Measurements from ENCODE around the gene GIMAP2. TPM values are rescaled to one million over a fixed set of nuclear protein-coding genes. Genes with fewer than 3 reads are reported as not detected.

The GIMAP2 gene
- total RNA-seq, 1 experiment from 2014 or later, result not detected

- Histone ChIP-seq H3K9me3 (ENCODE audit: control insufficient read depth in 1 of 2, insufficient read depth in 1 of 2, low read depth in 1 of 2, low read length in 2 of 2) (no peaks in the 10 kb centered on the region), H3K79me2 (ENCODE audit: insufficient read depth, low read length) (no peaks in the 10 kb centered on the region), H2AFZ (ENCODE audit: low read depth, low read length, poor library complexity, severe bottlenecking) (no peak overlapping the region), H3K27me3 (ENCODE audit: insufficient read depth, low read length) (0 out of 2 replicates have a peak, but pooled peaks cover 3% of the 10 kb centered on the region), H3K36me3 (ENCODE audit: control insufficient read depth in 1 of 2, insufficient read depth in 2 of 2, low read length in 2 of 2) (no peaks in the 10 kb centered on the region), H3K27ac (ENCODE audit: low read depth, low read length) (no peak overlapping the region), H3K9ac (ENCODE audit: low read length) (no peak overlapping the region), H3K4me2 (ENCODE audit: low read length) (no peak overlapping the region), H3K4me1 (ENCODE audit: control insufficient read depth in 1 of 2, insufficient read depth in 2 of 2, low read length in 2 of 2) (no peaks in the 10 kb centered on the region), H3K9me2 (ENCODE audit: insufficient read depth) (no peaks in the 10 kb centered on the region), H4K20me1 (ENCODE audit: insufficient read depth) (no peaks in the 10 kb centered on the region), H3K4me3 (replicated peaks in 1 of 2; ENCODE audit: low read depth in 1 of 2, low read length in 2 of 2) (no peak overlapping the region)
- CTCF ChIA-PET, result no interaction called here
- no peak for TF ChIP-seq ZFX (IDR thresholded peaks at IDR 0.05)
- no peak for TF ChIP-seq FOSL1 (IDR thresholded peaks at IDR 0.05; ENCODE audit: low read depth)
- no peak for TF ChIP-seq EGR1 (IDR thresholded peaks at IDR 0.05; ENCODE audit: low read depth)
- TF ChIP-seq ELF1 (IDR thresholded peaks at IDR 0.05; ENCODE audit: borderline replicate concordance, low read depth), result no peak
- TF ChIP-seq TCF7L2 (IDR thresholded peaks at IDR 0.05; ENCODE audit: borderline replicate concordance, extremely low read depth, insufficient read depth, insufficient read length), result no peak
- TF ChIP-seq POLR2AphosphoS5 (IDR thresholded peaks at IDR 0.05; ENCODE audit: low read depth, low read length), result no peak
- TF ChIP-seq ATF3 (IDR thresholded peaks at IDR 0.05), result no peak
- TF ChIP-seq SIN3A (IDR thresholded peaks at IDR 0.05; ENCODE audit: low read depth), result no peak
- no peak for TF ChIP-seq CBX3 (IDR thresholded peaks at IDR 0.05; ENCODE audit: low read depth)
- intact Hi-C loops (cut with micrococcal nuclease), result no loop called here
- no peak for ATAC-seq
- BruUV-seq (replicated peaks), result no TSS peak
- no peak for DNase-seq (ENCODE audit: low read depth, low spot score)
- RAD21 ChIA-PET (ENCODE audit: low non-redundant PET in 1 of 2, low total read pairs in 2 of 2, uncharacterized antibody in 2 of 2, unreplicated experiment in 2 of 2), result no interaction called here
- POLR2A ChIA-PET, result no interaction called here
Measured at GRCh38 chr7:150666412-150666811, 19.1 kb upstream of the GIMAP2 start.

DNA sequence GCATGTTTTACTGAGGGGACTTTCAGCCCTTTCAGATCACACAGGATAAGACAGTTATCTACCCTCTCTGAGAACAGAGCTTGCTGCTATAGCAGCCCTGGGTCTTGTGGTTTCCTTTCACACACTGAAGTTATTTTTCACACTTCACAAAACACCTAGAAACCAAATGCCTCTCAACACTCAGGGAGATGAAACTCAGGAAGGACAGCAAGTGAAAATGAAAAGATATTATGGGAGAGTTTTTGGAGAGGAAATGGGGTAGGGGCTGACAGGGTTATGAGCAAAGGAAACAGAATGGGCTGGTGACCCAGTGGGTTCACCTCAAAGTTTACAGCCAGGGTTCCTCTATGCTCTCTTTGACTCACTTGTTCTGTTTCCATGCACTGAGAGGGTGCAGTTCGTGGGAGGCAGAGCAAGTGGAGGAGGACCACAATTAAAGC is 17.0 kb upstream of the GIMAP2 start:
- Histone ChIP-seq H2AFZ (ENCODE audit: low read depth, low read length, poor library complexity, severe bottlenecking) (no peak overlapping the region), H3K4me2 (ENCODE audit: low read length) (no peak overlapping the region), H3K4me3 (replicated peaks in 1 of 2; ENCODE audit: low read depth in 1 of 2, low read length in 2 of 2) (no peak overlapping the region), H3K9me3 (ENCODE audit: control insufficient read depth in 1 of 2, insufficient read depth in 1 of 2, low read depth in 1 of 2, low read length in 2 of 2) (no peaks in the 10 kb centered on the region), H3K9me2 (ENCODE audit: insufficient read depth) (no peaks in the 10 kb centered on the region), H3K4me1 (ENCODE audit: control insufficient read depth in 1 of 2, insufficient read depth in 2 of 2, low read length in 2 of 2) (no peaks in the 10 kb centered on the region), H3K79me2 (ENCODE audit: insufficient read depth, low read length) (no peaks in the 10 kb centered on the region), H3K27me3 (ENCODE audit: insufficient read depth, low read length) (0 out of 2 replicates have a peak, but pooled peaks cover 3% of the 10 kb centered on the region), H4K20me1 (ENCODE audit: insufficient read depth) (no peaks in the 10 kb centered on the region), H3K36me3 (ENCODE audit: control insufficient read depth in 1 of 2, insufficient read depth in 2 of 2, low read length in 2 of 2) (no peaks in the 10 kb centered on the region), H3K27ac (ENCODE audit: low read depth, low read length) (no peak overlapping the region), H3K9ac (ENCODE audit: low read length) (no peak overlapping the region)
- ChIA-PET RAD21 (ENCODE audit: low non-redundant PET in 1 of 2, low total read pairs in 2 of 2, uncharacterized antibody in 2 of 2, unreplicated experiment in 2 of 2) (no interaction called here), POLR2A (no interaction called here), CTCF (no interaction called here)
- DNase-seq (ENCODE audit: low read depth, low spot score), result no peak
- intact Hi-C loops (cut with micrococcal nuclease), result no loop called here
- no peak for ATAC-seq
- no TSS peak for BruUV-seq (replicated peaks)
- TF ChIP-seq FOSL1 (IDR thresholded peaks at IDR 0.05; ENCODE audit: low read depth), result no peak
- TF ChIP-seq REST (IDR thresholded peaks at IDR 0.05; ENCODE audit: low read depth), result no peak
- no peak for TF ChIP-seq ZFX (IDR thresholded peaks at IDR 0.05)
- no peak for TF ChIP-seq MAX (IDR thresholded peaks at IDR 0.05)
- TF ChIP-seq, protein P1, sequence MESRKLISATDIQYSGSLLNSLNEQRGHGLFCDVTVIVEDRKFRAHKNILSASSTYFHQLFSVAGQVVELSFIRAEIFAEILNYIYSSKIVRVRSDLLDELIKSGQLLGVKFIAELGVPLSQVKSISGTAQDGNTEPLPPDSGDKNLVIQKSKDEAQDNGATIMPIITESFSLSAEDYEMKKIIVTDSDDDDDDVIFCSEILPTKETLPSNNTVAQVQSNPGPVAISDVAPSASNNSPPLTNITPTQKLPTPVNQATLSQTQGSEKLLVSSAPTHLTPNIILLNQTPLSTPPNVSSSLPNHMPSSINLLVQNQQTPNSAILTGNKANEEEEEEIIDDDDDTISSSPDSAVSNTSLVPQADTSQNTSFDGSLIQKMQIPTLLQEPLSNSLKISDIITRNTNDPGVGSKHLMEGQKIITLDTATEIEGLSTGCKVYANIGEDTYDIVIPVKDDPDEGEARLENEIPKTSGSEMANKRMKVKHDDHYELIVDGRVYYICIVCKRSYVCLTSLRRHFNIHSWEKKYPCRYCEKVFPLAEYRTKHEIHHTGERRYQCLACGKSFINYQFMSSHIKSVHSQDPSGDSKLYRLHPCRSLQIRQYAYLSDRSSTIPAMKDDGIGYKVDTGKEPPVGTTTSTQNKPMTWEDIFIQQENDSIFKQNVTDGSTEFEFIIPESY (IDR thresholded peaks at IDR 0.05; ENCODE audit: extremely low read depth, insufficient replicate concordance, low read length), result no peak
- TF ChIP-seq POLR2A (IDR thresholded peaks at IDR 0.05; ENCODE audit: borderline replicate concordance, extremely low read depth, insufficient read depth, insufficient read length), result no peak
- no peak for TF ChIP-seq SRF (IDR thresholded peaks at IDR 0.05; ENCODE audit: low read depth)
- no peak for TF ChIP-seq RAD21 (IDR thresholded peaks at IDR 0.05; ENCODE audit: low read depth)
- no peak for TF ChIP-seq ZNF274 (IDR thresholded peaks at IDR 0.05; ENCODE audit: low read depth, low read length)
- TF ChIP-seq CEBPB (IDR thresholded peaks at IDR 0.05; ENCODE audit: low read depth), result no peak
- TF ChIP-seq JUND (IDR thresholded peaks at IDR 0.05), result no peak
